ENCODE data around the gene PTCH1. TPM values are rescaled to one million over a fixed set of nuclear protein-coding genes. Genes with fewer than 3 reads are reported as not detected.

Gene PTCH1
- total and polyA plus RNA-seq, 2 experiments from 2014 or later, result 21.4 to 34.1 TPM

DNA sequence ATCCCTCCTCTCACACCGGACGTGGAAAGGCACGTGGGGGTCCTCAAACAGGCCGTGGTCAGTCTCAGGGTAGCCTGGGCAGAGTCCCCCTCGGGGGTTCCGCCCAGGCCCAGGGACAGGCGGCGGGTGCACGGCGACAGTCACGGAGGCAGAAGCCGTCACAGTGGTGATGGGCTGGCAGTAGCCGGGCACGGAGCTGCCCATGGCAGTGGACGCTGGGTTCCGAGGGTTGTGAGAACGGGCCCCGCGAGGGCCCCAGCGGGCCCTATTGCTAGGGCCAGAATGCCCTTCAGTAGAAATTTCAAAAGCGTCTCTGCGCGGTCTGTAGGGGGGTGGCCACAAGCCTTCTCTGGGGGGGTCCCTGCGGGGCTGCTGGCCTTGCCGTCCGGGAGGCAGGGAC is 69.8 kb downstream of the PTCH1 start (continued):
- TF ChIP-seq, protein P1, sequence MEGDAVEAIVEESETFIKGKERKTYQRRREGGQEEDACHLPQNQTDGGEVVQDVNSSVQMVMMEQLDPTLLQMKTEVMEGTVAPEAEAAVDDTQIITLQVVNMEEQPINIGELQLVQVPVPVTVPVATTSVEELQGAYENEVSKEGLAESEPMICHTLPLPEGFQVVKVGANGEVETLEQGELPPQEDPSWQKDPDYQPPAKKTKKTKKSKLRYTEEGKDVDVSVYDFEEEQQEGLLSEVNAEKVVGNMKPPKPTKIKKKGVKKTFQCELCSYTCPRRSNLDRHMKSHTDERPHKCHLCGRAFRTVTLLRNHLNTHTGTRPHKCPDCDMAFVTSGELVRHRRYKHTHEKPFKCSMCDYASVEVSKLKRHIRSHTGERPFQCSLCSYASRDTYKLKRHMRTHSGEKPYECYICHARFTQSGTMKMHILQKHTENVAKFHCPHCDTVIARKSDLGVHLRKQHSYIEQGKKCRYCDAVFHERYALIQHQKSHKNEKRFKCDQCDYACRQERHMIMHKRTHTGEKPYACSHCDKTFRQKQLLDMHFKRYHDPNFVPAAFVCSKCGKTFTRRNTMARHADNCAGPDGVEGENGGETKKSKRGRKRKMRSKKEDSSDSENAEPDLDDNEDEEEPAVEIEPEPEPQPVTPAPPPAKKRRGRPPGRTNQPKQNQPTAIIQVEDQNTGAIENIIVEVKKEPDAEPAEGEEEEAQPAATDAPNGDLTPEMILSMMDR (conservative IDR thresholded peaks at IDR 0.05; ENCODE audit: low read depth in 2 of 2), result no peak
- TF ChIP-seq, protein P2, sequence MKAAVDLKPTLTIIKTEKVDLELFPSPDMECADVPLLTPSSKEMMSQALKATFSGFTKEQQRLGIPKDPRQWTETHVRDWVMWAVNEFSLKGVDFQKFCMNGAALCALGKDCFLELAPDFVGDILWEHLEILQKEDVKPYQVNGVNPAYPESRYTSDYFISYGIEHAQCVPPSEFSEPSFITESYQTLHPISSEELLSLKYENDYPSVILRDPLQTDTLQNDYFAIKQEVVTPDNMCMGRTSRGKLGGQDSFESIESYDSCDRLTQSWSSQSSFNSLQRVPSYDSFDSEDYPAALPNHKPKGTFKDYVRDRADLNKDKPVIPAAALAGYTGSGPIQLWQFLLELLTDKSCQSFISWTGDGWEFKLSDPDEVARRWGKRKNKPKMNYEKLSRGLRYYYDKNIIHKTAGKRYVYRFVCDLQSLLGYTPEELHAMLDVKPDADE (IDR thresholded peaks at IDR 0.05), result no peak
- no peak for TF ChIP-seq STAT1 (IDR thresholded peaks at IDR 0.05; ENCODE audit: unreplicated experiment)

DNA sequence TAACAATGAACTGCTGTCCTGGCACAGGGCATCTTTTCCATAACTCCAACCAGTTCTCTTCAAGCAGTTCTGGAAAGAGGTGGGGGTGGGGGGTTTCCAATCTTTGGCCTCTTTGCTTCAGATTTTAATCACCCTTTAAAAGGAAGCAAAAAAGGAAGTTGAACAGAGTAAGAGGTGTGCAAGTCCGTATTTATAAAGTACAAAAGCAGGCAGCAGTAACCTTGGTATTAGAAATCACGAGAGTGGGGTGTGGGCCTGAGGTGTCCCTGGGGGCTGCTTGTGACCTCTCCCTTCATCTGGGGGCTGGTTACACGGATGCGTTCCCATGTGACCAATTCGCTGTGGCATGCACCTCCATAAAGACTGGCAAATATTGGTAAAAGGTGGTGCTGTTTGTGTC is 70.5 kb downstream of the PTCH1 start:
- no peaks in the 10 kb centered on the region for H3K9me3 Mint-ChIP-seq
- H3K9me2 ChIP-seq (ENCODE audit: insufficient read depth), result no peaks in the 10 kb centered on the region
- H3K27me3 ChIP-seq (ENCODE audit: insufficient read depth), result no peaks in the 10 kb centered on the region
- peaks cover 30% of the 10 kb centered on the region for H3K36me3 ChIP-seq (ENCODE audit: insufficient read depth)
- H4K20me1 ChIP-seq (replicated peaks; ENCODE audit: insufficient read depth), result peaks cover 4% of the 10 kb centered on the region; the same call in 1 of the 2 replicates
- H3K27me3 Mint-ChIP-seq (ENCODE audit: insufficient read depth, low read depth, poor library complexity), result peaks cover 1% of the 10 kb centered on the region
- H3K27ac Mint-ChIP-seq, result no peak overlapping the region
- H3K36me3 Mint-ChIP-seq (ENCODE audit: low read depth), result peaks cover 43% of the 10 kb centered on the region
- H3K4me1 Mint-ChIP-seq, result peaks cover 45% of the 10 kb centered on the region
- no peak for ATAC-seq
- H3K4me3 Mint-ChIP-seq, result no peak overlapping the region
- no peak overlapping the region for H3K27ac ChIP-seq (ENCODE audit: low read depth)
- H3K79me2 ChIP-seq (replicated peaks; ENCODE audit: insufficient read depth), result no peaks in the 10 kb centered on the region
- H3K4me2 ChIP-seq, result no peak overlapping the region
- no peak for DNase-seq (ENCODE audit: low spot score)
- H3K4me1 ChIP-seq (ENCODE audit: insufficient read depth), result peaks cover 14% of the 10 kb centered on the region
- H3F3A ChIP-seq (replicated peaks; ENCODE audit: low read depth), result 0 out of 2 replicates have a peak, but pooled peaks cover 5% of the 10 kb centered on the region
- TF ChIP-seq NANOG (IDR thresholded peaks at IDR 0.05; ENCODE audit: borderline replicate concordance) (no peak), POLR2AphosphoS5 (IDR thresholded peaks at IDR 0.05; ENCODE audit: low read depth) (no peak), STAT1 (IDR thresholded peaks at IDR 0.05; ENCODE audit: unreplicated experiment) (no peak)
- H2AFZ ChIP-seq, result no peak overlapping the region
- H3K4me3 ChIP-seq, result no peak overlapping the region

DNA sequence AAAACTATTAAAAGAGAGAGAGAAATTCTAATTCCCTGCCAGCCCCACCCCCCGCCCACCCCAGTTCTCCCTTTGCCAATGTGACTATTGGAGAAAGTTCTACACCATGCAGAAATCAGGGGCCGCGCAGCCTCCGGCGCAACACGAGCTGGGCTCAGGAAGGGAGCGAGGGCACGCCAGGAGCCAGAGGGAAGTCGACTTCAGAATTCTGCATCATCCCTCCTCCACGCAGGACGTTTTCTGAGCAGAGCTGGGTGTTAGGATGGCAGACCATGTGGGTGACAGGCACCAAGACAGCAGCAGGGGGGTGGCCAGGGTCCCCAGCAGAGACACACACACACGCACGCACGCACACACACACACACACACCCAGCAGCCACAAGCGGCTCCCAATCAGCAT is 72.6 kb downstream of the PTCH1 start:
- H4K20me1 ChIP-seq (replicated peaks; ENCODE audit: insufficient read depth), result no peaks in the 10 kb centered on the region
- H3K4me2 ChIP-seq, result no peak overlapping the region
- ATAC-seq, result no peak
- Mint-ChIP-seq H3K4me3 (no peak overlapping the region), H3K9me3 (no peaks in the 10 kb centered on the region), H3K27ac (no peak overlapping the region), H3K27me3 (ENCODE audit: insufficient read depth, low read depth, poor library complexity) (peaks cover 2% of the 10 kb centered on the region), H3K36me3 (ENCODE audit: low read depth) (peaks cover 36% of the 10 kb centered on the region), H3K4me1 (peaks cover 24% of the 10 kb centered on the region)
- no peak for TF ChIP-seq ZNF331 (CRISPR knock-in tag; IDR thresholded peaks at IDR 0.05; ENCODE audit: low read depth)
- no peak for TF ChIP-seq EZH2 (IDR thresholded peaks at IDR 0.05; ENCODE audit: low read depth, unreplicated experiment)
- no peak for TF ChIP-seq NANOG (IDR thresholded peaks at IDR 0.05; ENCODE audit: borderline replicate concordance)
- no peaks in the 10 kb centered on the region for H3K9me2 ChIP-seq (ENCODE audit: insufficient read depth)
- DNase-seq (ENCODE audit: low spot score), result no peak
- H3K4me1 ChIP-seq (ENCODE audit: insufficient read depth), result no peaks in the 10 kb centered on the region; the same call in 1 of the 2 replicates
- 0 out of 2 replicates have a peak, but pooled peaks cover 5% of the 10 kb centered on the region for H3F3A ChIP-seq (replicated peaks; ENCODE audit: low read depth)
- H3K4me3 ChIP-seq, result no peak overlapping the region
- H3K27me3 ChIP-seq (ENCODE audit: insufficient read depth), result no peaks in the 10 kb centered on the region
- no peak overlapping the region for H3K27ac ChIP-seq (ENCODE audit: low read depth)
- no peaks in the 10 kb centered on the region for H3K79me2 ChIP-seq (replicated peaks; ENCODE audit: insufficient read depth)
- no peak overlapping the region for H2AFZ ChIP-seq
- peaks cover 25% of the 10 kb centered on the region for H3K36me3 ChIP-seq (ENCODE audit: insufficient read depth)

All from GM23338 (cell line).